K562 (cell line): ENCODE data around the gene ACSL5. TPM values are rescaled to one million over a fixed set of nuclear protein-coding genes. Genes with fewer than 3 reads are reported as not detected.

Source experiments
- ATAC-seq: fragments of 200-7000 bp; cut with Tn5 transposase; 3 replicates; pipeline ENCODE4 v1.9.1; 2020; ENCODE audit warnings: moderate library complexity
- BruUV-seq: library from RNA; stranded (reverse); fragments of 400-500 nt; replicated peaks from 2 replicates; lab custom pipeline; 2021; lab: Mats Ljungman, UMichigan
- CTCF ChIA-PET: fragments of 300-600 bp; formaldehyde crosslinking; extraction: SDS; loops from one replicate; lab custom pipeline; 2021; ENCODE audit warnings: low intra/inter-chr PET ratio; lab: Yijun Ruan, JAX
- POLR2A ChIA-PET: fragments of 300-600, 350-650 bp; sonication (Branson Sonifier 250); formaldehyde crosslinking; extraction: SDS; loops from one replicate; lab custom pipeline; 2021; ENCODE audit warnings: antibody characterized with exemption, inconsistent platforms; lab: Yijun Ruan, JAX
- DNase-seq, 4 experiments: peaks; one replicate each; pipeline versions ENCODE4 v3.0.0 to v3.0.0-alpha.2; 2011 to 2018; ENCODE audit warnings: low spot score in 3 of 4, mixed read lengths in 3 of 4; ENCODE audit errors: extremely low read depth in 1 of 4
- FAIRE-seq: peaks from 2 replicates; lab custom pipeline; 2011; peaks lifted over from hg19 to GRCh38; lab: Jason Lieb, UNC
- H2AFZ ChIP-seq: 2 replicates; pipeline ENCODE4 v1.6.0; 2011; ENCODE audit warnings: low read depth, low read length, control low read depth, inconsistent platforms
- H3K27ac ChIP-seq: fragments of 200-600 bp; 3 replicates; pipeline ENCODE4 v1.8.0; 2011; ENCODE audit warnings: low read depth, mild to moderate bottlenecking, control low read depth, inconsistent platforms, low read length, moderate library complexity, mixed read lengths; ENCODE audit errors: extremely low read depth
- H3K27me3 ChIP-seq, 2 experiments: fragments of 300-600 bp in 1 of 2; 2 replicates in 1 of 2; 3 replicates in 1 of 2; pipeline versions ENCODE4 v1.6.0 to v1.8.0; 2011; ENCODE audit warnings: inconsistent platforms in 2 of 2, low read length in 2 of 2, mild to moderate bottlenecking in 1 of 2, mixed read lengths in 1 of 2, moderate library complexity in 1 of 2; ENCODE audit not compliant: control insufficient read depth in 2 of 2, insufficient read depth in 2 of 2
- H3K36me3 ChIP-seq: fragments of 300-600 bp; 3 replicates; pipeline ENCODE4 v1.8.0; 2011; ENCODE audit warnings: mild to moderate bottlenecking, low read length, inconsistent platforms; ENCODE audit not compliant: control insufficient read depth, insufficient read depth
- H3K4me1 ChIP-seq, 2 experiments: fragments of 200-600 bp in 1 of 2; replicated peaks in 1 of 2; 2 replicates in 1 of 2; 3 replicates in 1 of 2; pipeline versions ENCODE4 v1.5.1 to v1.8.0; 2011; ENCODE audit warnings: inconsistent platforms in 2 of 2, low read length in 2 of 2, mild to moderate bottlenecking in 1 of 2, mixed read lengths in 1 of 2, moderate library complexity in 1 of 2; ENCODE audit not compliant: control insufficient read depth in 2 of 2, insufficient read depth in 2 of 2
- H3K4me2 ChIP-seq: 2 replicates; pipeline ENCODE4 v1.6.1; 2011; ENCODE audit warnings: low read length, control low read depth, inconsistent platforms, mixed read lengths; ENCODE audit not compliant: insufficient read depth
- H3K4me3 ChIP-seq: fragments of 200-600 bp; sonication (generic), shearing (Covaris generic); 2 replicates; pipeline ENCODE4 v1.5.1; 2016; ENCODE audit warnings: control low read depth, inconsistent platforms
- H3K79me2 ChIP-seq: fragments of 200-600 bp; 3 replicates; pipeline ENCODE4 v1.8.0; 2011; ENCODE audit warnings: low read length, inconsistent platforms; ENCODE audit not compliant: control insufficient read depth, insufficient read depth
- H3K9ac ChIP-seq, 2 experiments: 2 replicates each; pipeline versions ENCODE4 v1.6.0 to v1.6.1; 2011; ENCODE audit warnings: low read depth in 2 of 2, low read length in 2 of 2, control low read depth in 1 of 2, inconsistent platforms in 1 of 2, mild to moderate bottlenecking in 1 of 2, mixed read lengths in 1 of 2; ENCODE audit not compliant: insufficient read depth in 1 of 2
- H3K9me1 ChIP-seq: one replicate; pipeline ENCODE4 v1.6.0; 2011; ENCODE audit warnings: inconsistent platforms, mild to moderate bottlenecking, low read length, moderate library complexity; ENCODE audit not compliant: control insufficient read depth, insufficient read depth
- H3K9me3 ChIP-seq: replicated peaks from 2 replicates; pipeline ENCODE4 v1.5.1; 2011; ENCODE audit warnings: low read depth, low read length, inconsistent platforms; ENCODE audit not compliant: control insufficient read depth, insufficient read depth
- H4K20me1 ChIP-seq: replicated peaks from 2 replicates; pipeline ENCODE4 v1.6.1; 2011; ENCODE audit warnings: low read length, inconsistent platforms, mixed read lengths; ENCODE audit not compliant: control insufficient read depth, insufficient read depth
- DPF2 ChIP-seq: fragments of 450-650 bp; IDR thresholded peaks from 2 replicates; pipeline ENCODE4 v1.6.1; 2016
- ELF4 ChIP-seq: fragments of 450-650 bp; formaldehyde crosslinking; IDR thresholded peaks from 2 replicates; pipeline ENCODE4 v1.4.0; 2022; ENCODE audit warnings: missing genetic modification characterization
- ERF ChIP-seq: fragments of 450-650 bp; formaldehyde crosslinking; IDR thresholded peaks from 2 replicates; pipeline ENCODE4 v1.4.0; 2020; ENCODE audit warnings: mild to moderate bottlenecking, mixed read lengths
- FOXK1 ChIP-seq: sonication (generic); formaldehyde crosslinking; IDR thresholded peaks from 2 replicates; pipeline ENCODE4 v1.8.0; 2022; ENCODE audit warnings: missing genetic modification reagents, mild to moderate bottlenecking, borderline replicate concordance
- KLF6 ChIP-seq: fragments of 250-450 bp; sonication (Bioruptor Pico); IDR thresholded peaks from 2 replicates; pipeline ENCODE4 v1.4.0; 2020; ENCODE audit warnings: mild to moderate bottlenecking, moderate library complexity, borderline replicate concordance
- MEF2A ChIP-seq: IDR thresholded peaks from 2 replicates; pipeline ENCODE4 v1.6.1; 2011; ENCODE audit warnings: low read depth, mild to moderate bottlenecking, low read length, moderate library complexity; ENCODE audit not compliant: control insufficient read depth
- NCOA1 ChIP-seq: fragments of 450-650 bp; IDR thresholded peaks from 2 replicates; pipeline ENCODE4 v1.6.1; 2016; ENCODE audit warnings: low read depth
- NRF1 ChIP-seq, 2 experiments: fragments of 450-650 bp; IDR thresholded peaks in 1 of 2; conservative IDR thresholded peaks in 1 of 2; 2 replicates each; pipeline ENCODE4 v1.6.1; 2014; ENCODE audit warnings: mild to moderate bottlenecking in 2 of 2
- RBM39 ChIP-seq: fragments of 200-400 bp; formaldehyde crosslinking; optimal IDR thresholded peaks from 2 replicates; pipeline ENCODE3; 2018; ENCODE audit warnings: low read depth, low read length
- RCOR1 ChIP-seq, 2 experiments: IDR thresholded peaks; 2 replicates each; pipeline ENCODE4 v1.6.1; 2012; ENCODE audit warnings: low read depth in 2 of 2, low read length in 2 of 2, borderline replicate concordance in 1 of 2, improper control_type of control experiment in 1 of 2
- TEAD1 ChIP-seq, 2 experiments: fragments of 450-650 bp in 1 of 2; sonication (generic) in 1 of 2; formaldehyde crosslinking; IDR thresholded peaks; 2 replicates each; pipeline versions ENCODE4 v1.4.0 to v1.8.0; 2020 to 2022; ENCODE audit warnings: mild to moderate bottlenecking in 2 of 2, missing genetic modification reagents in 1 of 2
- U2AF2 ChIP-seq: fragments of 200-400 bp; formaldehyde crosslinking; optimal IDR thresholded peaks from 2 replicates; pipeline ENCODE3; 2017; ENCODE audit warnings: low read depth, mild to moderate bottlenecking, low read length
- ZNF232 ChIP-seq: sonication (generic); formaldehyde crosslinking; IDR thresholded peaks from 2 replicates; pipeline ENCODE4 v1.8.0; 2022; ENCODE audit warnings: mild to moderate bottlenecking, missing genetic modification reagents
- ZNF77 ChIP-seq: fragments of 250-450 bp; sonication (Bioruptor Pico); IDR thresholded peaks from 2 replicates; pipeline ENCODE4 v1.5.0; 2020
- ZNF780A ChIP-seq: fragments of 250-450 bp; sonication (Bioruptor Pico); IDR thresholded peaks from 2 replicates; pipeline ENCODE4 v1.5.0; 2021; ENCODE audit warnings: mild to moderate bottlenecking
- WGBS: fragments of 100-300 bp; shearing (Covaris generic); methylation state at CpG from one replicate; pipeline ENCODE4 v1.1.6; 2016; ENCODE audit warnings: low coverage, mixed read lengths; ENCODE audit not compliant: insufficient coverage; ENCODE audit errors: missing lambda C conversion rate; 5-methylcytosine and 5-hydroxymethylcytosine counted together
- in situ Hi-C: fragments of 300-500 bp; cut with MboI; formaldehyde crosslinking; loops from 4 replicates; pipeline ENCODE4 v1.15.0; 2018; ENCODE audit warnings: inconsistent platforms, mixed read lengths
- intact Hi-C: fragments of 100-400 bp; cut with micrococcal nuclease; formaldehyde crosslinking; loops from 2 replicates; pipeline ENCODE4 v1.14.2; 2022
- polyA plus RNA-seq, 8 experiments: library from polyadenylated mRNA; depleted of rRNA in 4 of 8; stranded (reverse) in 5 of 8; unstranded in 3 of 8; fragments of >200 nt; fragmentation: Nextera tagmentation in 2 of 8; fragmentation: Illumina TruSeq in 1 of 8; extraction: Ambion mirVana in 2 of 8; extraction: Trizol in 1 of 8; gene quantifications; 2 replicates each; pipeline versions ENCODE4 v1.2.1 to v1.2.3, GENCODE V29; 2011 to 2014; ENCODE audit warnings: inconsistent platforms in 1 of 8, missing spikeins in 1 of 8
- total RNA-seq, 7 experiments: library from RNA; depleted of rRNA in 6 of 7; stranded (reverse); fragments of >200 nt in 6 of 7; fragmentation: Illumina TruSeq in 2 of 7; extraction: Trizol in 2 of 7; gene quantifications; 2 replicates each; pipeline versions ENCODE4 v1.2.1 to v1.2.3, GENCODE V29; 2011 to 2021; ENCODE audit warnings: low replicate concordance in 1 of 7
- TF ChIP-seq, protein P1 (sequence below): sonication (generic); formaldehyde crosslinking; IDR thresholded peaks from 2 replicates; pipeline ENCODE4 v1.9.0; 2022; ENCODE audit warnings: mild to moderate bottlenecking, missing genetic modification reagents
- TF ChIP-seq, protein P2 (sequence below): fragments of 250-450 bp; sonication (Bioruptor Pico); IDR thresholded peaks from 2 replicates; pipeline ENCODE4 v1.8.0; 2022; ENCODE audit warnings: inconsistent platforms, mild to moderate bottlenecking, moderate library complexity, borderline replicate concordance

Gene ACSL5
- total and polyA plus RNA-seq, 9 of the 15 experiments (the other 6 are each of a cell fraction or from before 2014, with no cell fraction given) = 0.19 to 1.4 (median 0.55) TPM

DNA sequence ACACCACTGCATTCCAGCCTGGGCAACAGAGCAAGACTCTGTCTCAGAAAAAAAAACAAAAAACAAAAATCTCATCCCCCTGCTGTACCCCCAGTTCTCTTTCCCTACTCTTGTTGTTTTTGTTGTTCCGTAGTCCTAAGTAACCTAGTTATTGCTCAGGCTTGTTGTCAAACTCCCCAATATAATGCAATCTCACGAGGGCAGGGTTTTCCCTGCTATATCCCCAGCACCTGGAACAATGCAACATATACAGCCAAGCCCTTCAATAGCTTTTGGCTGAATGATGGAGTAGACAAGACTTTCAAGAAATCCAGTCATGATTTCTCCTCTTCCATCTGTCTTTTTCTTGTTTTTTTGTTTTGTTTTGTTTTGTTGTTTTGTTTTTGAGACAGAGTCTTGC lies 10.2 kb downstream of the ACSL5 start (continued):
- TF ChIP-seq NRF1 (conservative IDR thresholded peaks at IDR 0.05 in 1 of 2, IDR thresholded peaks at IDR 0.05 in 1 of 2) = no peak
- TF ChIP-seq, protein P1, sequence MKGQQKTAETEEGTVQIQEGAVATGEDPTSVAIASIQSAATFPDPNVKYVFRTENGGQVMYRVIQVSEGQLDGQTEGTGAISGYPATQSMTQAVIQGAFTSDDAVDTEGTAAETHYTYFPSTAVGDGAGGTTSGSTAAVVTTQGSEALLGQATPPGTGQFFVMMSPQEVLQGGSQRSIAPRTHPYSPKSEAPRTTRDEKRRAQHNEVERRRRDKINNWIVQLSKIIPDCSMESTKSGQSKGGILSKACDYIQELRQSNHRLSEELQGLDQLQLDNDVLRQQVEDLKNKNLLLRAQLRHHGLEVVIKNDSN (CRISPR knock-in tag) = no peak
- no peak for TF ChIP-seq MEF2A
- TF ChIP-seq KLF6 (CRISPR knock-in tag) = no peak
- no peak for TF ChIP-seq ZNF232 (CRISPR knock-in tag)
- TF ChIP-seq RCOR1 (IDR thresholded peaks at IDR 0.05; ENCODE audit: borderline replicate concordance in 1 of 2, low read depth in 2 of 2, low read length in 2 of 2) = no peak
- no peak for TF ChIP-seq ERF (CRISPR knock-in tag)

DNA sequence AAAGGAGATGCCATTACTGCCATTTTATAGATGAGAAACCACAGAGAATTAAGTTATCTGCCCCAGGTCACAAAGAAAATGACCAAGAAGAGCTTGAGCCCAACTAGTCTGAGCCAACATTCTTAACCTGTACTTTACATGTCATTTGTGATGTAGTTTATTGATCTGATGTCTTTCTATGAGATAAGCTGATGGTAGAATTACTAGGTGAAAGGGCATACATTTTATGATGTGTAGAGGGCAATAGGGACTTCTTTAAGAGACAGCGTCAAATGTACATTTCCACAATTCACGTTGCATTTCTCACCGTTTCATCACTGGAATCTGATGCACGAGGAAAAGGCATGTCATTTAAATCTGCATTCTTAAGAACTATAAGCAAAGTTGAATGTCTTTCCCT lies 11.3 kb downstream of the ACSL5 start:
- ChIA-PET CTCF (no interaction called here), POLR2A (no interaction called here)
- no peak for ATAC-seq

More for the DNA sequence above, 11.3 kb downstream of the ACSL5 start:
- Histone ChIP-seq H3K9ac (no peak overlapping the region), H3K4me3 (no peak overlapping the region), H2AFZ (no peak overlapping the region), H3K4me2 (no peak overlapping the region), H3K9me1 (no peaks in the 10 kb centered on the region), H4K20me1 (no peaks in the 10 kb centered on the region), H3K4me1 (peaks cover 11 to 15% of the 10 kb centered on the region in 2 experiments; a peak in 4 of 5 replicates), H3K36me3 (no peaks in the 10 kb centered on the region), H3K79me2 (no peaks in the 10 kb centered on the region), H3K27ac (no peak overlapping the region), H3K9me3 (no peaks in the 10 kb centered on the region), H3K27me3 (no peaks in the 10 kb centered on the region)
- no TSS peak for BruUV-seq
- no peak for DNase-seq
- TF ChIP-seq NCOA1 (no peak), U2AF2 (no peak), ZNF780A (CRISPR knock-in tag) (no peak), RBM39 (no peak), DPF2 (no peak), TEAD1 (CRISPR knock-in tag; IDR thresholded peaks at IDR 0.05) (no peak), ELF4 (CRISPR knock-in tag) (no peak), FOXK1 (CRISPR knock-in tag) (no peak), ZNF77 (CRISPR knock-in tag) (no peak)
- TF ChIP-seq, protein P2, sequence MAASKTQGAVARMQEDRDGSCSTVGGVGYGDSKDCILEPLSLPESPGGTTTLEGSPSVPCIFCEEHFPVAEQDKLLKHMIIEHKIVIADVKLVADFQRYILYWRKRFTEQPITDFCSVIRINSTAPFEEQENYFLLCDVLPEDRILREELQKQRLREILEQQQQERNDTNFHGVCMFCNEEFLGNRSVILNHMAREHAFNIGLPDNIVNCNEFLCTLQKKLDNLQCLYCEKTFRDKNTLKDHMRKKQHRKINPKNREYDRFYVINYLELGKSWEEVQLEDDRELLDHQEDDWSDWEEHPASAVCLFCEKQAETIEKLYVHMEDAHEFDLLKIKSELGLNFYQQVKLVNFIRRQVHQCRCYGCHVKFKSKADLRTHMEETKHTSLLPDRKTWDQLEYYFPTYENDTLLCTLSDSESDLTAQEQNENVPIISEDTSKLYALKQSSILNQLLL (CRISPR knock-in tag) = no peak
- in situ Hi-C loops (no loop called here), intact Hi-C loops (no loop called here)
- FAIRE-seq = no peak
- WGBS = 69% methylated on average over 4 of the region's 4 CpGs
